Head of caudate nucleus (tissue), 42 donors: ENCODE results near the gene MALRD1.

Experiments
- DNase-seq, 42 donors: peaks; one replicate each; pipeline versions ENCODE4 v3.0.0 to v3.0.0-alpha.2; 2020 to 2021; ENCODE audit warnings: mixed read lengths in 7 of 42
- intact Hi-C: fragments of 100-400 bp; cut with DNase I; formaldehyde crosslinking; loops from one replicate; pipeline ENCODE4 v1.15.0; 2022

MALRD1 gene

GRCh38 chr10:19316204-19316870 lies 267.7 kb downstream of the MALRD1 start:
- DNase-seq, result no peak
- intact Hi-C loops, result no loop called here

GRCh38 chr10:19317952-19318351 lies 269.4 kb downstream of the MALRD1 start:
- intact Hi-C loops, result no loop called here

GRCh38 chr10:19325581-19325980 lies 277.0 kb downstream of the MALRD1 start:
- intact Hi-C loops, result no loop called here
- no peak for DNase-seq

More at GRCh38 chr10:19317952-19318351, 269.4 kb downstream of the MALRD1 start:
- DNase-seq, result no peak

GRCh38 chr10:19328582-19328981 lies 280.0 kb downstream of the MALRD1 start:
- intact Hi-C loops, result no loop called here
- no peak for DNase-seq

- no peak for DNase-seq
- intact Hi-C loops, result no loop called here
Observed at GRCh38 chr10:19329475-19329874, 280.9 kb downstream of the MALRD1 start.

- intact Hi-C loops, result no loop called here
- DNase-seq, result no peak
Observed at GRCh38 chr10:19332304-19332703, 283.7 kb downstream of the MALRD1 start.

GRCh38 chr10:19333631-19334030 lies 285.0 kb downstream of the MALRD1 start:
- no peak for DNase-seq
- intact Hi-C loops, result no loop called here

- intact Hi-C loops, result no loop called here
- DNase-seq, result no peak
Observed at GRCh38 chr10:19347621-19348020, 299.0 kb downstream of the MALRD1 start.

GRCh38 chr10:19367176-19367575 lies 318.6 kb downstream of the MALRD1 start:
- intact Hi-C loops, result no loop called here
- DNase-seq, result no peak

GRCh38 chr10:19373988-19374387 lies 325.4 kb downstream of the MALRD1 start:
- intact Hi-C loops, result no loop called here
- no peak for DNase-seq

GRCh38 chr10:19385846-19386450 lies 337.3 kb downstream of the MALRD1 start:
- DNase-seq, result no peak
- intact Hi-C loops, result no loop called here

- intact Hi-C loops, result no loop called here
- no peak for DNase-seq
Observed at GRCh38 chr10:19408924-19409323, 360.3 kb downstream of the MALRD1 start.

GRCh38 chr10:19411119-19411518 lies 362.5 kb downstream of the MALRD1 start:
- intact Hi-C loops, result no loop called here

GRCh38 chr10:19412531-19412930 lies 363.9 kb downstream of the MALRD1 start:
- intact Hi-C loops, result no loop called here
- peak in 15 of 42 donors; percentile 7 to 53 (median 21) for DNase-seq

More at GRCh38 chr10:19411119-19411518, 362.5 kb downstream of the MALRD1 start:
- DNase-seq, result no peak

- no peak for DNase-seq
- intact Hi-C loops, result no loop called here
Observed at GRCh38 chr10:19416164-19416563, 367.6 kb downstream of the MALRD1 start.

GRCh38 chr10:19417740-19418139 lies 369.1 kb downstream of the MALRD1 start:
- no peak for DNase-seq
- intact Hi-C loops, result no loop called here

GRCh38 chr10:19421674-19422073 lies 373.1 kb downstream of the MALRD1 start:
- intact Hi-C loops, result no loop called here
- DNase-seq, result no peak

- intact Hi-C loops, result no loop called here
- no peak for DNase-seq
Observed at GRCh38 chr10:19426034-19426433, 377.4 kb downstream of the MALRD1 start.

- intact Hi-C loops, result no loop called here
- DNase-seq, result no peak
Observed at GRCh38 chr10:19431622-19432351, 383.2 kb downstream of the MALRD1 start.

- intact Hi-C loops, result no loop called here
Observed at GRCh38 chr10:19449860-19450259, 401.3 kb downstream of the MALRD1 start.

More at GRCh38 chr10:19449860-19450259, 401.3 kb downstream of the MALRD1 start:
- DNase-seq, result no peak
